B cell (primary cell): ENCODE measurements around the gene FBXW5. TPM values are rescaled to one million over a fixed set of nuclear protein-coding genes. Genes with fewer than 3 reads are reported as not detected.

ENCODE experiments used
- ATAC-seq: fragments of 200-7000 bp; cut with Tn5 transposase; one replicate; pipeline ENCODE4 v1.10.0; 2021; ENCODE audit warnings: low read depth, mild to moderate bottlenecking, moderate number of reproducible peaks, moderate library complexity
- CTCF ChIA-PET: fragments of 350-600 bp; sonication (Branson Sonifier 250); formaldehyde crosslinking; loops from one replicate; lab custom pipeline; 2021; ENCODE audit warnings: antibody characterized with exemption, inconsistent platforms; lab: Charles Lee
- POLR2A ChIA-PET: fragments of 350-600 bp; sonication (Branson Sonifier 250); formaldehyde crosslinking; loops from one replicate; lab custom pipeline; 2021; ENCODE audit warnings: antibody characterized with exemption; lab: Charles Lee
- DNase-seq: peaks from one replicate; pipeline ENCODE4 v3.0.0; 2013
- H2AFZ ChIP-seq: 2 replicates; pipeline ENCODE4 v1.6.1; 2012; ENCODE audit warnings: mild to moderate bottlenecking, low read depth, low read length; ENCODE audit not compliant: insufficient read depth, poor library complexity, severe bottlenecking
- H3K27ac ChIP-seq, 2 donors: 1 replicate in 1 of 2; 2 replicates in 1 of 2; pipeline ENCODE4 v1.5.1; 2012 to 2013; ENCODE audit warnings: low read length in 2 of 2, mild to moderate bottlenecking in 2 of 2, moderate library complexity in 1 of 2
- H3K27me3 ChIP-seq, 4 experiments: fragments of 200-600 bp in 1 of 4; sonication (generic) in 1 of 4; replicated peaks in 1 of 4; 1 replicate in 2 of 4; 2 replicates in 2 of 4; pipeline versions ENCODE4 v1.6.1 to v1.7.0; 2013 to 2016; ENCODE audit warnings: low read length in 3 of 4, mild to moderate bottlenecking in 2 of 4, mixed read lengths in 1 of 4, moderate library complexity in 1 of 4; ENCODE audit not compliant: insufficient read depth in 4 of 4, control insufficient read depth in 3 of 4; ENCODE audit errors: control extremely low read depth in 1 of 4
- H3K36me3 ChIP-seq, 2 experiments: replicated peaks in 1 of 2; 1 replicate in 1 of 2; 2 replicates in 1 of 2; pipeline versions ENCODE4 v1.6.1 to v1.7.1; 2013; ENCODE audit warnings: low read length in 1 of 2; ENCODE audit not compliant: insufficient read depth in 2 of 2, control insufficient read depth in 1 of 2; ENCODE audit errors: control extremely low read depth in 1 of 2, extremely low read depth in 1 of 2
- H3K4me1 ChIP-seq, 2 donors: fragments of 200-600 bp in 1 of 2; sonication (generic) in 1 of 2; 1 replicate in 1 of 2; 2 replicates in 1 of 2; pipeline versions ENCODE4 v1.5.1 to v1.6.1; 2013 to 2017; ENCODE audit warnings: low read length in 2 of 2; ENCODE audit not compliant: control insufficient read depth in 2 of 2, insufficient read depth in 2 of 2
- H3K4me2 ChIP-seq: replicated peaks from 2 replicates; pipeline ENCODE3; 2012; ENCODE audit warnings: mild to moderate bottlenecking, low read depth, low read length; ENCODE audit not compliant: poor library complexity, severe bottlenecking
- H3K4me3 ChIP-seq, 5 experiments: fragments of 200-600 bp in 1 of 5; sonication (generic) in 1 of 5; 1 replicate in 3 of 5; 2 replicates in 2 of 5; pipeline versions ENCODE4 v1.5.1 to v1.7.0; 2011 to 2016; ENCODE audit warnings: low read length in 4 of 5, mild to moderate bottlenecking in 4 of 5, low read depth in 2 of 5, control low read depth in 1 of 5, moderate library complexity in 1 of 5; ENCODE audit not compliant: insufficient read depth in 1 of 5; ENCODE audit errors: control extremely low read depth in 1 of 5, extremely low read depth in 1 of 5
- H3K79me2 ChIP-seq: fragments of 200-600 bp; sonication (generic); one replicate; pipeline ENCODE4 v1.6.0; 2016; ENCODE audit warnings: low read length; ENCODE audit not compliant: control insufficient read depth, insufficient read depth
- H3K9ac ChIP-seq: fragments of 200-600 bp; sonication (generic); 2 replicates; pipeline ENCODE4 v1.6.1; 2017; ENCODE audit warnings: mild to moderate bottlenecking, low read length, moderate library complexity
- H3K9me3 ChIP-seq, 3 donors: one replicate each; pipeline versions ENCODE4 v1.6.1 to v1.7.1; 2013; ENCODE audit warnings: low read length in 2 of 3; ENCODE audit not compliant: control insufficient read depth in 2 of 3, insufficient read depth in 1 of 3; ENCODE audit errors: control extremely low read depth in 1 of 3
- H4K20me1 ChIP-seq: 2 replicates; pipeline ENCODE4 v1.6.0; 2012; ENCODE audit warnings: mild to moderate bottlenecking, low read length; ENCODE audit not compliant: insufficient read depth, control insufficient read depth, poor library complexity, severe bottlenecking
- H3K27ac Mint-ChIP-seq: one replicate; pipeline ENCODE4 v1.8.0; 2021; ENCODE audit warnings: mixed read lengths
- H3K27me3 Mint-ChIP-seq: one replicate; pipeline ENCODE4 v1.8.0; 2021; ENCODE audit warnings: mixed read lengths
- H3K4me1 Mint-ChIP-seq: one replicate; pipeline ENCODE4 v1.8.0; 2021; ENCODE audit warnings: mixed read lengths
- H3K4me3 Mint-ChIP-seq: one replicate; pipeline ENCODE4 v1.8.0; 2021; ENCODE audit warnings: mixed read lengths
- H3K9me3 Mint-ChIP-seq: one replicate; pipeline ENCODE4 v1.8.0; 2022; ENCODE audit warnings: mixed read lengths; ENCODE audit not compliant: insufficient read depth
- CTCF ChIP-seq: fragments of 200-600 bp; IDR thresholded peaks from one replicate; pipeline ENCODE4 v1.8.0; 2022; ENCODE audit warnings: antibody characterized with exemption, mild to moderate bottlenecking
- EZH2 ChIP-seq: IDR thresholded peaks from 2 replicates; pipeline ENCODE4 v1.6.1; 2012; ENCODE audit warnings: borderline replicate concordance, low read depth, mild to moderate bottlenecking, moderate library complexity, low read length; ENCODE audit not compliant: insufficient read depth, poor library complexity, severe bottlenecking
- WGBS: methylation state at CpG from one replicate; pipeline ENCODE4 v1.1.5; 2013; ENCODE audit warnings: missing lambda C conversion rate; ENCODE audit not compliant: insufficient coverage; 5-methylcytosine and 5-hydroxymethylcytosine counted together
- intact Hi-C: fragments of 100-400 bp; cut with micrococcal nuclease; formaldehyde crosslinking; loops from one replicate; pipeline ENCODE4 v1.10.0; 2022
- polyA plus RNA-seq: library from polyadenylated mRNA; depleted of rRNA; stranded (reverse); fragments of >200 nt; gene quantifications from 2 replicates; pipeline ENCODE4 v1.2.3, GENCODE V29; 2012
- total RNA-seq, 2 donors: library from RNA; stranded (reverse); fragments of 120-200 nt in 1 of 2; gene quantifications; 1 replicate in 1 of 2; 2 replicates in 1 of 2; pipeline versions ENCODE4 v1.2.3 to v1.2.4, GENCODE V29; 2013 to 2022

FBXW5 gene
- total and polyA plus RNA-seq, 2 donors (not counting 1 experiment from before 2014, with no cell fraction given) = 99.6 to 195 TPM

DNA sequence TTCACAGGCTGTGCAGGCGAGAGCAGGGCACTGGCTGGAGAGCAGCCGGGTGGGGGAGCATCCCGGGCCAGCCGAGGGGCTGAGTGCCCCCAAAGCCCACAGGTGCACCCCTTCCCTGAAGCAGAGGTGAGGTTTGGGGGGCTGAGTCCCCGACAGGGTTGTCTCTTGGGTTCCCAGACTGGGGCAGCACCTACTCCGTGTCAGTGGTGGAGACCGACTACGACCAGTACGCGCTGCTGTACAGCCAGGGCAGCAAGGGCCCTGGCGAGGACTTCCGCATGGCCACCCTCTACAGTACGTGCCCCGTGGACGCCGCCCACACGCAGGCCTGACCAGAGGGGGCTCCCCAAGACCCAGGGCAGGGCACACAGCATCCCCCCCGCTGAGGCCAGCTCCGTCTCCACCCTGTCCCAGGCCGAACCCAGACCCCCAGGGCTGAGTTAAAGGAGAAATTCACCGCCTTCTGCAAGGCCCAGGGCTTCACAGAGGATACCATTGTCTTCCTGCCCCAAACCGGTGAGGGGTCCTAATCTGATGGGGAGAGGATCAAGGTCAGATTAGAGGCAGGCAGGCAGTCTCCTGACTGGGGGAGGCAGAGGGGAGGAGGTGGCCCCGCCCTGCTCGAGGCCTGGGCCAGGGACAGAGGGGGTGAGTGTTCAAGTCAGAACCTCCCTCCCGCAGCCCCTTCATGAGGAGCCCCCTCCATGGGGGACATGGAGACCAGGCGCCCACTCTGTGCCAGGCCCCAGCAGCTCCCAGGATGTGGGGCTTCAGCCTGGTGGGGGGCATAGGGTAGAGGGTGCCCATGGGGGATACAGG, 35.4 kb upstream of the FBXW5 start:
- DNase-seq = no peak
- intact Hi-C loops = no loop called here
- Histone ChIP-seq H4K20me1 (no peaks in the 10 kb centered on the region), H3K79me2 (no peaks in the 10 kb centered on the region), H3K4me3 (no peak overlapping the region), H3K9me3 (peaks cover 0 to 13% (median 0%) of the 10 kb centered on the region in 3 donors), H3K27ac (no peak overlapping the region), H2AFZ (no peak overlapping the region), H3K4me1 (peaks cover 6 to 11% of the 10 kb centered on the region in 2 donors), H3K4me2 (no peak overlapping the region), H3K9ac (no peak overlapping the region), H3K27me3 (peaks cover 0 to 76% (median 17%) of the 10 kb centered on the region in 4 experiments), H3K36me3 (no peaks in the 10 kb centered on the region)
- Mint-ChIP-seq H3K27me3 (peaks cover 19% of the 10 kb centered on the region), H3K27ac (no peak overlapping the region), H3K9me3 (no peaks in the 10 kb centered on the region), H3K4me3 (no peak overlapping the region), H3K4me1 (peaks cover 7% of the 10 kb centered on the region)
- TF ChIP-seq EZH2 (no peak), CTCF (no peak)
- no peak for ATAC-seq
- WGBS = 86% methylated on average over 25 of the region's 26 CpGs
- ChIA-PET CTCF (no interaction called here), POLR2A (no interaction called here)
